ENCODE measurements around the gene MLXIP.
"Not testable (repeated sequence)": the region's sequence is repeated elsewhere in the genome, so short reads cannot be mapped to it uniquely, and the experiment has no call there.

MLXIP gene, protein sequence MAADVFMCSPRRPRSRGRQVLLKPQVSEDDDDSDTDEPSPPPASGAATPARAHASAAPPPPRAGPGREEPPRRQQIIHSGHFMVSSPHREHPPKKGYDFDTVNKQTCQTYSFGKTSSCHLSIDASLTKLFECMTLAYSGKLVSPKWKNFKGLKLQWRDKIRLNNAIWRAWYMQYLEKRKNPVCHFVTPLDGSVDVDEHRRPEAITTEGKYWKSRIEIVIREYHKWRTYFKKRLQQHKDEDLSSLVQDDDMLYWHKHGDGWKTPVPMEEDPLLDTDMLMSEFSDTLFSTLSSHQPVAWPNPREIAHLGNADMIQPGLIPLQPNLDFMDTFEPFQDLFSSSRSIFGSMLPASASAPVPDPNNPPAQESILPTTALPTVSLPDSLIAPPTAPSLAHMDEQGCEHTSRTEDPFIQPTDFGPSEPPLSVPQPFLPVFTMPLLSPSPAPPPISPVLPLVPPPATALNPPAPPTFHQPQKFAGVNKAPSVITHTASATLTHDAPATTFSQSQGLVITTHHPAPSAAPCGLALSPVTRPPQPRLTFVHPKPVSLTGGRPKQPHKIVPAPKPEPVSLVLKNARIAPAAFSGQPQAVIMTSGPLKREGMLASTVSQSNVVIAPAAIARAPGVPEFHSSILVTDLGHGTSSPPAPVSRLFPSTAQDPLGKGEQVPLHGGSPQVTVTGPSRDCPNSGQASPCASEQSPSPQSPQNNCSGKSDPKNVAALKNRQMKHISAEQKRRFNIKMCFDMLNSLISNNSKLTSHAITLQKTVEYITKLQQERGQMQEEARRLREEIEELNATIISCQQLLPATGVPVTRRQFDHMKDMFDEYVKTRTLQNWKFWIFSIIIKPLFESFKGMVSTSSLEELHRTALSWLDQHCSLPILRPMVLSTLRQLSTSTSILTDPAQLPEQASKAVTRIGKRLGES

DNA sequence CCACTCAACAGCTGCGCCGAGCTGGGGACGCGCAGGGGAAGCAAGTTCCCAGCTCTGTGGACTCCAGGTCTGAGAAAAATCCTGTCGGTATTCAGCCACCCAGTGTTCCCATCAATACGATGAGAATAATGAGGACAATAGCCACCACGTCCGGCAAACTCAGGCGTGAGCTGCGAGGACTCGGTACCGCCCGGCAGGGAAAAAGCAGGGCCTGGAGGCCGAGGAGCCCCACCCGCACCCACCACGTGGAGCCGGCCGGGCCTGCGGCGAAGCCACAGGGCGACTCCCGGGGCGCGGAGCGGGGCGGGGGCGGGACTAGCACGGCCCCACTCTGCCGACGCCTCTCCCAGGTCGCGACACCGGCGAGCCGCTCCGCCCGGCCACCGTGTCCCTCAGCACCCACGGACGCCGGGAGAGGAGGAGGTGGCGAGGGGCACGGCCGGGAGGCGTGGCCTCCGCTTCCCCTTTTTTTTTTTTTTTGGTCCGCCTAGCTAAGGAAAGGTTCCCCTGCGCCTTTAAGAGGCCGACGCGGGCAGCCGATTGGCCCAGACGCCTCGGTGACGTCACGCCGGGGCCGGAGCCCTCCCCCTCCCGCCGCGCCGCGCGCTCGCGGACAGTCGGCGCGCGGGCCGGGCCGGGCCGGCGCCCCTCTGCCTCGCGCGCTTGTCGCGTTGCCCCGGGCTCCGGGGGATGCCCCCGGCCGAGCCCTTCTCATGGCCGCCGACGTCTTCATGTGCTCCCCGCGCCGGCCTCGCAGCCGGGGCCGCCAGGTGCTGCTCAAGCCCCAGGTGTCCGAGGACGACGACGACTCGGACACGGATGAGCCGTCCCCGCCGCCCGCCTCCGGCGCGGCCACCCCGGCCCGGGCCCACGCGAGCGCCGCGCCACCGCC, at the start of gene MLXIP:
TSS of gene MLXIP (plus strand) at position 616 of the 892 bp plus-strand sequence. CDS start at position 714, 98 bp downstream.
- DNase-seq: peak; percentile 94 to 97
- peak; percentile 97 for TF ChIP-seq POLR2A (IDR thresholded peaks at IDR 0.05; ENCODE audit: low read length)
- TF ChIP-seq GATA1 (IDR thresholded peaks at IDR 0.05; ENCODE audit: low read depth, low read length): no peak

DNA sequence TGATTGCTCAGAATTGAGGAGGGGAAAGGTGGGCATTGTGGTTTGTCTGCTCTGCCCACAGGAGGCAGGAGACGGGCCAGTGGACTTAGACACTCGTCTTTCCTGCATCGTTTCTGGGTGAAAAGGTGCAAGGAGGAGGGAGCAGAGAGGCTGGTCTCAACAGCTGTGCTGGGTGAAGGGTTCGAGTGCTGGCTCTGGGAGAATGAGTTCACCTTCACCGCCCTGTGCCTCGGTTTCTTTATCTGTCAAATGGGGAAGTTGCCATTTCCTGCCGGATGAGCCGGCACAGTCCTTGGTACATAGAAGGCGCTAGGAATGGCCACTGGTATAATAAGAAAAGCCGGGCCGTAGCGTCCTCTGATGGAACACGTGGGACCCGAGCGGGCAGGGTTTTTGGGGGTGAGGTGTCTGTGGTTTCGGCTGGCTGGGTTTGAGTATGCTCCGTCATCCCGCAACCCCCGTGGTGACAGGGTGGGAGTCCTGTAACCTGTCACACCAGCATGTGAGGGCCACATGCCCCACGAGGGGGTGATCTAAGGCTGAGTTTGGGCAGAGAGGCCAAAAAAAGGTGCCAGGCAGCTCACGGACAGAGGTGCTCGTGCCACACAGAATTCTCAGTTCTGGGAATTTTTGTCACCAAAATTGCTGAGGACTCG, 49.5 kb upstream of the MLXIP start:
- TF ChIP-seq POLR2A (IDR thresholded peaks at IDR 0.05; ENCODE audit: low read length) (no peak), GATA1 (IDR thresholded peaks at IDR 0.05; ENCODE audit: low read depth, low read length) (no peak)
- no peak for DNase-seq

DNA sequence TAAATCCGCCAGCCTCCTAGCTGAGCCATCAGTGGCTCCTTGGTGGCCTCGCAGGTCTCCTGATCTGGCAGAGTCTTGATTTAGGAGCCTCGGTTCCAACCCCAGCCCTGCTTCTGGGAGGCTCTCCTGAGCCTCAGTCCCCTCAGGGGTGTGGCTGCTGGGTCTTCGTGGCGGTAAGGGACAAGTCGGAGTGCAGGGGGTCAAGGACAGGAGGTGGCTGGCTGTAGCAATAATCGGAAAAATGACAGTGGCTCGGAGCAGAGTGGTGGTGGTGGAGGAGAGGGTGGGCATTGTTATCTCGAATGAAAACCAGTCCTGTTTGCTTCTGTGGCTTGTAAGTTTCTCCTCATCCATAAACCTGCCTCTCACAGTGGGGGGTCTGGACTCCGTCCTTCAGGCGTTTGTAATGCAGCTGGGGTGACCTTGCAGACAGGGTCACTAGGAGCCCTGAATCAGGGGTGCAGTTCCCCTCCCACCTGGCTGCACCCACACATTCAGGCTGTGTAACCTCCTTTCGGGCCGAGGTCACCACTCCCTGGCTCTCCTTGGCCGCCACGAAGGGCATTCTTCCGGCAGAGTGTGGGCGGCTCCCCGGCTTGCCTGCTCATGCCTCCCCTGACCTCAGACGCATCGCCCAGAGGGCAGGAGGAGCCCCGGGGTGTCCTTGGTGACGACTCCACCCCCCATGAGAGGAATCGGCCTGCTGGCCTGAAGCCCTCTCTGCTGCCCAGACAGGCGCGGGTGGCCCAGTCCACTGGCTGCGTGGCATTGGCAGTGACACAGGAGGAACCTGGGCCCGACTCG, 48.7 kb upstream of the MLXIP start:
- TF ChIP-seq GATA1 (IDR thresholded peaks at IDR 0.05; ENCODE audit: low read depth, low read length): no peak
- DNase-seq: no peak

DNA sequence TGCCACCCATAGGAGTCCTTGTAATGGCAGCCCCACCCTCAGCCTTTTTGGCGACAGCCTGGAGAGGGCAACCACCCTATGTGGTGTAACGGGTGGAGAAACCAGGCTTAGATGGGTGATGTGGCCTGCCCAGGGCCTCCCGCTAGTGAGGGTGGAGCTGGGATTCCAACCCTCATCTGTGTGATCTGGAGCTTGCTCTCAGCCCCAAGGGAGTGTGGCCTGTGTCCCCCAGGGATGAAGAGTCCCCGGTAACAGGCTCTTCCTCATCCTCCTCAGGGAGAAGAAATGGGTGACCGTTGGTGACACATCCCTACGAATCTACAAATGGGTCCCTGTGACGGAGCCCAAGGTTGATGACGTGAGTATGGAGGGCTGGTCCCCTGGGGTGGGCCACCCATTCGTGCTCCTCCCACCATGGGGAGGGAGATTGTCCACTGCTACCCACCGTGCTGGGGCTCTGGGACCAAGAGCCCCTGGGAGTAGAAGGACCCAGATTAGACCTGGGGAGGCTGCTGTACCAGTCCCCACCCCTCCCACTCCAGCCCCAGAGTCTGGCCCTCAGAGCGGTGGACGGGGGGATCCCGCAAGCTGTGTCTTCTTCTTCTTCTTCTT, 48.0 kb upstream of the MLXIP start:
- DNase-seq: no peak
- TF ChIP-seq GATA1 (IDR thresholded peaks at IDR 0.05; ENCODE audit: low read depth, low read length): no peak
- TF ChIP-seq POLR2A (IDR thresholded peaks at IDR 0.05; ENCODE audit: low read length): no peak

DNA sequence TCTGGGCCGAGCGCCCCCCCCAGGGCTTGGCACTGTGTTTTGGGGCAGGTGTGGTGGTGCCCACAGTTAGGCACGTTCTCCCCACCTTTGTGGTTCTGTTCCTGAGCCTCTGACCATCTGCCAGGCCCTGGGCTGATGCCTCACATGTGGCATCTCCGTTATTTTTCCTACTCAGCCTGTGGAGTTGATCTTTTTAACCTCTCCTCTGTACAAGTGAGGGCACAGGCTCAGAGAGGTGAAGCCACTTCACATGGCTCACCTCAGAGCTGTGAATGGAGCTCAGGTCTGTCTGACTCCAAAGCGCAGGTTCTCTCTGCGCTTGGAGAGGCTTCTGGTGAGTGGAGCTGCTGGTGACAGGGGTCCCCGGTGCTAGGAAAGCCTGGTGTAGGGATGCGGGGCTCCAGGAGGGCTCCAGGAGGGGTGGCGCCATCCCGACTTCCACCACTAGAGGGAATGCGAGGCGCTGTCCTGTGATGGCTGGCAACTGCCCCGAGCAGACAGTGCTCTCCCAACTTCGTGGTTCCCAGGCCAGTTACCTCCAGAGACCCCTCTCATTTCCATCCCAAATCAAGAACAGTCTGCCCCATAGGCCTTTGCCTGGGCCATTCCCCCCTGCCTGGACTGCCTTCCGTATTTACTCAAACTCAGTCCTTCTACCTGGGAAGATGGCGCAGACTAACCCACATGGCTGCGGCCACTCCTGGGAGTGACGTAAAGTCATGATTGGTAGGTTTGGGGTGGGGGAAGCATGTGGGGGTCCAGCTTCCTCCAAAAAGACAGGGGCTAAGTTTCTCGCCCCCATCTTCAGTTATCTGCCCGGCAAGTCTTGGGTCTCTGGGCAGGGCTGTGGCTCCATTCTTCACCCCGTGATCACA, 47.0 kb upstream of the MLXIP start:
- no peak for TF ChIP-seq POLR2A (IDR thresholded peaks at IDR 0.05; ENCODE audit: low read length)
- TF ChIP-seq GATA1 (IDR thresholded peaks at IDR 0.05; ENCODE audit: low read depth, low read length): no peak
- DNase-seq: peak; percentile 51 to 70

DNA sequence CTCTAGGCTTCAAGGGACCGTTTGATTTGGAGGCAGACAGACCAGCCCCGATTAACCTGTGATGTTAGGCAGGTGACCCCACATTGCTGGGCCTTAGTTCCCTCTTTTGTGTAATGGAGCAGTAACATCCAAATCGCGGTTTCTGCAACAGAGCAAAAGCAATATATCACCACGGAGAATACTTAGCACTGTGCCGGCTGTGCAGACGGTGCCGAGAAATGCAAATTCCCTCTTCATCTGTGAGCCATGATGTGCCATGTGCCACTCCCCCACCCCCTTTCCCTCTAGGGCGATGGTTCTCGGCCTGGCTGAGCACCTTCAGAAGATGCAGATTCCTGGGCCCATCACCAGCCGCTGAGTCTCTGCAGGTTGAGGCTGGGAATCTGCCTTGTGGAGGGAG, 46.0 kb upstream of the MLXIP start:
- DNase-seq: no peak
- TF ChIP-seq POLR2A (IDR thresholded peaks at IDR 0.05; ENCODE audit: low read length): no peak

DNA sequence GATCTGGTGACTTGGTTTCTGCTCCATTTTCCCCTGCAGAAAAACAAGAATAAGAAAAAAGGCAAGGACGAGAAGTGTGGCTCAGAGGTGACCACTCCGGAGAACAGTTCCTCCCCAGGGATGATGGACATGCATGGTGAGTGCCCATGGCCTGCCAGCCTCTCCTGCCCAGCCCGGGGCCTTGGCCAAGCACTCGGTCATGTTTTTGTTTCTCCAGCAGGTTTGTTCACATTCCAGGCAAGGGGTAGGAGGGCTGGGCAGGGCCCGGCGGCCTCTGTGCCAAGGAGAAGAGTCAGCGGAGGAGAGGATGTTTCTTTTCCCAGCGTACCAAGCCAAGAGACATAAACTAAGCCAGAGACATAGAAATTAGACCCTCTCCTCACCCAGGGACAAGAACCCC, 43.3 kb upstream of the MLXIP start:
- no peak for DNase-seq
- TF ChIP-seq POLR2A (IDR thresholded peaks at IDR 0.05; ENCODE audit: low read length) (no peak), GATA1 (IDR thresholded peaks at IDR 0.05; ENCODE audit: low read depth, low read length) (no peak)

DNA sequence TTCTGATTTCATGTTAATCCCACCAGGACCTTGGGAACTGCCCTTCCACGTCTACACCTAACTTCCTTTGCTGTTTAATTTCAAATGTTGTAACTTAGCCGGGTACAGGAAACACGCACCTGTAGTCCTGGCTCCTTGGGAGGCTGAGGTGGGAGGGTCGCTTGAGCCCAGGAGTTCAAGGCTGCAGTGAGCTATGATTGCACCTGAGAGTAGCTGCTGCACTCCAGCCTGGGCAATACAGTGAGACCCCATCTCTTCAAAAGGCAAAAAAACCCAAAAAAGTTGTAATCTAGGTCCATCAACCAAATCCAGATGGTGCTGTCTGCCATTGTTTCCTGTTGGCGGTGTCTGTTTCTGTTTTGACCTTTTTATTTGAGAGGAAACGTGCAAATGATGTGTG, 42.4 kb upstream of the MLXIP start:
- no peak for DNase-seq
- no peak for TF ChIP-seq GATA1 (IDR thresholded peaks at IDR 0.05; ENCODE audit: low read depth, low read length)
- no peak for TF ChIP-seq POLR2A (IDR thresholded peaks at IDR 0.05; ENCODE audit: low read length)

DNA sequence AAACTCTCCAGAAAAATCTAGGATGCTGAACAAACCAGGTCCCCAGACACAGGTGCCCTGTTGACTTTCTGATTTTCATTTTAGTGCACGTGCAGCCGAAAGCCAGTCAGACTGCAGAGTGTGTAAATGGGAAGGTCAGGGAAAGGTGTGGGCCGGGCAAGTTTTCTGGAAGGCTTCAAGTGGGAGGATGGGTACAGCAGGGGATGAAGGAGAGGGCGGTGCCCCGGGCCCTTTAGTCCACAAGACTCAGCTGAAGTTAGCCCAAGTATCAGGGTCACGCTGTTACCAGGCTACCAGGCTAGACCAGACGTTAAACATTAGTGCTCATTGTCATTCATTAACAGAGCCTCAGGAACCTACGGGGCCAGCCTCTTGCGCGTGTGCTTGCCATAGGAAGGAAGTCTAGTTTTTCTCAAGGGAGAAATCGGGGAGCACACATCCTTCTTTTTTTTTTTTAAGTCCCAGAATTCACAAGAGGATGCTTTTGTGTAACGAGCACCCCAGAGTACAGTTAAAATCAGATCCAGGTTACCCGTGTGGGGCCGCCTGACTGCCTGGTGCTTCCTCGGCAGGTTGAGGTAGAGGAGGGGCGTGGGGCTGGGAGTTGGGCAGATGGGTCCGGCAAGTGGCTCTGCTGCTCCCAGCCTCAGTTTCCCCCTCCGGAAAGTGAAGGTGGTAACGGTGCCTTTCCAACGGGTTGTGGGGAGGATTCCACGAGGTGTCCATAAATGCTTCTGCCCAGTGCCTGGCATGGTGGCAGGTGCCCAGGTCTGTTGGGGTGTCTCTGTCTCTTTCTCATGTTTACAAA, 37.8 kb upstream of the MLXIP start:
- TF ChIP-seq GATA1 (IDR thresholded peaks at IDR 0.05; ENCODE audit: low read depth, low read length) (no peak), POLR2A (IDR thresholded peaks at IDR 0.05; ENCODE audit: low read length) (no peak)
- no peak for DNase-seq

DNA sequence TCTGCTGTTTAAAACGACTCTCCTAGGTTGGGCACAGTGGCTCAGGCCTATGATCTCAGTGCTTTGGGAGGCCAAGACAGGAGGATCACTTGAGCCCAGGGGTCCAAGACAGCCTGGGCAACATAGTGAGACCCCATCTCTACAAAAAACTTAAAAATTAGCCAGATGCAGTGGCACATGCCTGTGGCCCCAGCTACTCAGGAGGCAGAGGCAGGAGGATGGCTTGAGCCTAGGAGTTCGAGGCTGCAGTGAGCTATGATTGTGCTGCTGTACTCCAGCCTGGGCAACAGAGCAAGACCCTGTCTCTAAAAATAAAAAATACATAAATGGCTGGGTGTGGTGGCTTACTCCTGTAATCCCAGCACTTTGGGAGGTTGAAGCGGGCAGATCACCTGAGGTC, 37.1 kb upstream of the MLXIP start:
- not testable (repeated sequence) for DNase-seq

DNA sequence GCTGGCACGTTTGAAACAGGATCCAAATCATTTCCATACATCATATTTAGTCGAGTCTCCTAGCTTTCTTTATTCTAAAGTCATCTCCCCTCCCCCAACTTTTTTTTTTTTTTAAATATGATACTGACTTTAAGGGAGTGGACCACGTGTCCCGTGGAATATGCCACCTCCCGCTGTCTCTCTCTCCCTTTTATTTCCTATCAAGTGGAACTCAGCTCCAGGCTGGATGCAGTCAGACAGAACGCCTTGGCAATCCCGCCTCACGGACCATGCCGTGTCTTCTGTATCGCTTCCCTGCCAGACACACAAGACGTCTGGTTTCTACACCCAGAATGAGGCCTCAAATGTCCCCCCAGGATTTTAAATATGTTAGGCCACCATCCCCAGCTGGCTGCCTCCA, 35.6 kb upstream of the MLXIP start:
- TF ChIP-seq POLR2A (IDR thresholded peaks at IDR 0.05; ENCODE audit: low read length): no peak
- no peak for TF ChIP-seq GATA1 (IDR thresholded peaks at IDR 0.05; ENCODE audit: low read depth, low read length)
- no peak for DNase-seq
